ENCODE measurements around the gene CDKAL1.
"Not testable (repeated sequence)": the region's sequence is repeated elsewhere in the genome, so short reads cannot be mapped to it uniquely, and the experiment has no call there.

CDKAL1 gene

GRCh38 chr6:20582586-20583443 lies 48.6 kb downstream of the CDKAL1 start:
- Histone ChIP-seq H3K4me1 (ENCODE audit: low read depth, poor library complexity, severe bottlenecking) (peaks cover 6% of the 10 kb centered on the region), H3K9ac (no peak overlapping the region), H3K4me2 (no peak overlapping the region), H4K20me1 (ENCODE audit: insufficient read depth) (no peaks in the 10 kb centered on the region), H3K27ac (no peak overlapping the region), H3K27me3 (ENCODE audit: insufficient read depth, low read depth) (no peaks in the 10 kb centered on the region), H3K4me3 (IDR thresholded peaks at IDR 0.05; ENCODE audit: insufficient read depth, low read depth, low read length) (no peak overlapping the region), H3K79me2 (ENCODE audit: insufficient read depth, low read depth) (no peaks in the 10 kb centered on the region), H3K36me3 (ENCODE audit: insufficient read depth) (no peaks in the 10 kb centered on the region), H2AFZ (ENCODE audit: low read depth) (no peak overlapping the region)
- TF ChIP-seq CTCF (conservative IDR thresholded peaks at IDR 0.05; ENCODE audit: low read depth, low read length): no peak

- Histone ChIP-seq H3K27me3 (ENCODE audit: insufficient read depth, low read depth) (no peaks in the 10 kb centered on the region), H3K4me3 (IDR thresholded peaks at IDR 0.05; ENCODE audit: insufficient read depth, low read depth, low read length) (no peak overlapping the region), H3K79me2 (ENCODE audit: insufficient read depth, low read depth) (no peaks in the 10 kb centered on the region), H3K4me2 (no peak overlapping the region), H3K36me3 (ENCODE audit: insufficient read depth) (no peaks in the 10 kb centered on the region), H2AFZ (ENCODE audit: low read depth) (no peak overlapping the region), H3K4me1 (ENCODE audit: low read depth, poor library complexity, severe bottlenecking) (peaks cover 6% of the 10 kb centered on the region), H4K20me1 (ENCODE audit: insufficient read depth) (no peaks in the 10 kb centered on the region), H3K9ac (no peak overlapping the region), H3K27ac (no peak overlapping the region)
- TF ChIP-seq CTCF (conservative IDR thresholded peaks at IDR 0.05; ENCODE audit: low read depth, low read length): no peak
Observed at GRCh38 chr6:20583444-20583800, 49.2 kb downstream of the CDKAL1 start.

- H3K36me3 ChIP-seq (ENCODE audit: insufficient read depth): no peaks in the 10 kb centered on the region
- no peaks in the 10 kb centered on the region for H4K20me1 ChIP-seq (ENCODE audit: insufficient read depth)
- no peak overlapping the region for H3K4me2 ChIP-seq
- no peak for TF ChIP-seq CTCF (conservative IDR thresholded peaks at IDR 0.05; ENCODE audit: low read depth, low read length)
- no peaks in the 10 kb centered on the region for H3K27me3 ChIP-seq (ENCODE audit: insufficient read depth, low read depth)
- no peak overlapping the region for H2AFZ ChIP-seq (ENCODE audit: low read depth)
- no peaks in the 10 kb centered on the region for H3K79me2 ChIP-seq (ENCODE audit: insufficient read depth, low read depth)
- H3K4me3 ChIP-seq (IDR thresholded peaks at IDR 0.05; ENCODE audit: insufficient read depth, low read depth, low read length): no peak overlapping the region
- no peak overlapping the region for H3K27ac ChIP-seq
- H3K9ac ChIP-seq: no peak overlapping the region
- peaks cover 6% of the 10 kb centered on the region for H3K4me1 ChIP-seq (ENCODE audit: low read depth, poor library complexity, severe bottlenecking)
Observed at GRCh38 chr6:20584100-20584731, 50.0 kb downstream of the CDKAL1 start.

- no peak overlapping the region for H3K4me2 ChIP-seq
- H3K36me3 ChIP-seq (ENCODE audit: insufficient read depth): no peaks in the 10 kb centered on the region
- no peak overlapping the region for H3K9ac ChIP-seq
- no peak overlapping the region for H2AFZ ChIP-seq (ENCODE audit: low read depth)
- H3K4me1 ChIP-seq (ENCODE audit: low read depth, poor library complexity, severe bottlenecking): no peaks in the 10 kb centered on the region
- H3K27me3 ChIP-seq (ENCODE audit: insufficient read depth, low read depth): no peaks in the 10 kb centered on the region
- H3K4me3 ChIP-seq (IDR thresholded peaks at IDR 0.05; ENCODE audit: insufficient read depth, low read depth, low read length): no peak overlapping the region
- H4K20me1 ChIP-seq (ENCODE audit: insufficient read depth): no peaks in the 10 kb centered on the region
- H3K27ac ChIP-seq: no peak overlapping the region
- no peaks in the 10 kb centered on the region for H3K79me2 ChIP-seq (ENCODE audit: insufficient read depth, low read depth)
- no peak for TF ChIP-seq CTCF (conservative IDR thresholded peaks at IDR 0.05; ENCODE audit: low read depth, low read length)
Observed at GRCh38 chr6:20589266-20589665, 55.0 kb downstream of the CDKAL1 start.

GRCh38 chr6:20590476-20590875 lies 56.2 kb downstream of the CDKAL1 start:
- not testable (repeated sequence) for H4K20me1 ChIP-seq (ENCODE audit: insufficient read depth); H3K27me3 ChIP-seq (ENCODE audit: insufficient read depth, low read depth); H3K4me3 ChIP-seq (IDR thresholded peaks at IDR 0.05; ENCODE audit: insufficient read depth, low read depth, low read length); H3K36me3 ChIP-seq (ENCODE audit: insufficient read depth); H2AFZ ChIP-seq (ENCODE audit: low read depth); H3K27ac ChIP-seq; H3K79me2 ChIP-seq (ENCODE audit: insufficient read depth, low read depth); H3K4me1 ChIP-seq (ENCODE audit: low read depth, poor library complexity, severe bottlenecking); H3K4me2 ChIP-seq; H3K9ac ChIP-seq

- H3K4me2 ChIP-seq; H3K79me2 ChIP-seq (ENCODE audit: insufficient read depth, low read depth); H2AFZ ChIP-seq (ENCODE audit: low read depth); H3K27ac ChIP-seq; H3K4me3 ChIP-seq (IDR thresholded peaks at IDR 0.05; ENCODE audit: insufficient read depth, low read depth, low read length); H3K4me1 ChIP-seq (ENCODE audit: low read depth, poor library complexity, severe bottlenecking); H4K20me1 ChIP-seq (ENCODE audit: insufficient read depth); H3K9ac ChIP-seq; H3K36me3 ChIP-seq (ENCODE audit: insufficient read depth); H3K27me3 ChIP-seq (ENCODE audit: insufficient read depth, low read depth): not testable (repeated sequence)
Observed at GRCh38 chr6:20594299-20594853, 60.1 kb downstream of the CDKAL1 start.
